ENCODE results near the gene BORCS8.
"Not testable (repeated sequence)": the region's sequence is repeated elsewhere in the genome, so short reads cannot be mapped to it uniquely, and the experiment has no call there.

The BORCS8 gene

DNA sequence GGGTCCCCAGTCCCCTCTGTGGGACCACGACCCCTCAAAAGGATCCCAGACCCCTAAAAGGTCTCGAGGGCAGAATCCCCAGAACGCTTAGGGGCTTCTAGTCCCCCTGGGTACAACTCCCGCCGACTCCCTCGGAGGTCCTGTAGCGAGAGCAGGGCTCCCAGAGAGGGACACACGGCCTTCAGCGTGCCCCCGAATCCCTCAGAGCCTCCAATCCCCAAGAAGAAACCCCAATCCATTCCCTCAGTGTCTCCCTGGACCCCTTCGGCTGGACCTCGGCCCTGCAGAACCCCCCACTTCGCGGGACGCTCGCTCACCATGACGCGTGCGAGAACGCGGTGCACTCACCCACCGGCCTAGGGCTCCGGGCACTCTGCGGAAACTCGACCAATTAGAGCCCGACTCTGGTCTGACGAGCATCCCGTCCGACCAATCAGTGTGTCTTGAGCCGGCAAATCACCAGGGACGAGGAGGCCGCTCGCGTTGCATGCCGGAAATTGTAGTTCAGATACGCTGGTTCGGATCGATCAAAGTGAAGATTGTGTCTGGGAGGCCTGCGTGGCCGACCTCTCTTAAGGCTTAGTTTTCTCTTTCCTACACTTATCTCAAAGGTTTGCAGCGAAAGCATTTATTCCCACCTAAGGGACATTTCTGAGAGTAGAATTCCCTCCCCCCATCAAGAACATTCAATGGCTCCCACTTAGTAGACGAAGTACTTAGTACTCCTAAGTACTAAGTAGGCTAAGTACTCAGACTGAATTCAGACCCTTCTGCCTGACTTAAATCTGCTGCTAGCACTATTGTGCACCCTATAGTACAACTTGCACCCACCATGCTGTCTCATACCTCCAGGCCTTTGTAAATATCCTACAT lies 53.6 kb downstream of the BORCS8 start, which contains the start of gene TMEM161A:
Gene TMEM161A, minus strand, starts transcription at position 370 of the 873 bp plus-strand sequence. Its CDS starts 50 bp downstream, at position 320.
- POLR2A ChIA-PET (ENCODE audit: low non-redundant PET) = no interaction called here
- DNase-seq (ENCODE audit: low spot score) = peak; percentile 100
- CTCF ChIA-PET = interaction anchor here (0.5 to 1.3 kb wide), 3 partner anchors 10 to 378 kb away, joined by 3 to 5 read pairs (median 4); partner anchors contain the start of gene NDUFA13
- TF ChIP-seq, protein P1, sequence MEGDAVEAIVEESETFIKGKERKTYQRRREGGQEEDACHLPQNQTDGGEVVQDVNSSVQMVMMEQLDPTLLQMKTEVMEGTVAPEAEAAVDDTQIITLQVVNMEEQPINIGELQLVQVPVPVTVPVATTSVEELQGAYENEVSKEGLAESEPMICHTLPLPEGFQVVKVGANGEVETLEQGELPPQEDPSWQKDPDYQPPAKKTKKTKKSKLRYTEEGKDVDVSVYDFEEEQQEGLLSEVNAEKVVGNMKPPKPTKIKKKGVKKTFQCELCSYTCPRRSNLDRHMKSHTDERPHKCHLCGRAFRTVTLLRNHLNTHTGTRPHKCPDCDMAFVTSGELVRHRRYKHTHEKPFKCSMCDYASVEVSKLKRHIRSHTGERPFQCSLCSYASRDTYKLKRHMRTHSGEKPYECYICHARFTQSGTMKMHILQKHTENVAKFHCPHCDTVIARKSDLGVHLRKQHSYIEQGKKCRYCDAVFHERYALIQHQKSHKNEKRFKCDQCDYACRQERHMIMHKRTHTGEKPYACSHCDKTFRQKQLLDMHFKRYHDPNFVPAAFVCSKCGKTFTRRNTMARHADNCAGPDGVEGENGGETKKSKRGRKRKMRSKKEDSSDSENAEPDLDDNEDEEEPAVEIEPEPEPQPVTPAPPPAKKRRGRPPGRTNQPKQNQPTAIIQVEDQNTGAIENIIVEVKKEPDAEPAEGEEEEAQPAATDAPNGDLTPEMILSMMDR (conservative IDR thresholded peaks at IDR 0.05; ENCODE audit: low read depth) = no peak
- H3K27ac ChIP-seq = peak within 1 kb of the TSS; percentile 65

DNA sequence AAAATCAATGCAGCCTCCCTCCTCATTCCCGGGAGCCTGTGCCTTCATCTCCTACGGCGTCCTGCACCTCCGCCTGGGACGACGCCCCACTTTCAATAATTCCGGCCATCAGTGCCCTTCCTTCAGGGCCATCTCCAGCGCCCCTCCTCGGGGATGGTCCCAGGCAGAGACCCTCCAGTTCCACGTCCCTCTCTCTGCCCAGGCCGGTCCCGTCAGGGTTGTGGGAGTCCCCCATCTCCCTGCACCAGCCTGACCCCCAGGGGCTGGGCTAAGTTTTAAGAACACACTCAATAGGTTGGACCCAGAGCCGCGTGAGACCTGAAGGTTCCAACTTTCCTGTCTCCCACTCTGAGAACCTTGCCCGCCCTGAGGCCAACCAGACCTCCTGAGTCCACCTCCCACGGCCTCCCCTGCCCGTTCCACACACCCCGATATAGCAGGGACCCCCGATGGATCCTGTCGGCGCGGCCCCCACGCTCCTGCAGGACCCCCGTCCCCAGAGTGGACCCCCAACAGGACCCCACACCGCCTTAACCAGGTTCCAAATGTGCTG lies 54.3 kb downstream of the BORCS8 start:
- CTCF ChIA-PET = interaction anchor here (0.6 kb wide), 2 partner anchors 197 to 722 kb away, joined by 3 to 4 read pairs; no protein-coding TSS in a partner anchor
- DNase-seq (ENCODE audit: low spot score) = no peak
- POLR2A ChIA-PET (ENCODE audit: low non-redundant PET) = interaction anchor here (0.6 kb wide), 1 partner anchor 223 kb away, joined by 3 read pairs; no protein-coding TSS in a partner anchor
- TF ChIP-seq, protein P1 (conservative IDR thresholded peaks at IDR 0.05; ENCODE audit: low read depth) = no peak
- H3K27ac ChIP-seq = peak overlapping the region; percentile 65

DNA sequence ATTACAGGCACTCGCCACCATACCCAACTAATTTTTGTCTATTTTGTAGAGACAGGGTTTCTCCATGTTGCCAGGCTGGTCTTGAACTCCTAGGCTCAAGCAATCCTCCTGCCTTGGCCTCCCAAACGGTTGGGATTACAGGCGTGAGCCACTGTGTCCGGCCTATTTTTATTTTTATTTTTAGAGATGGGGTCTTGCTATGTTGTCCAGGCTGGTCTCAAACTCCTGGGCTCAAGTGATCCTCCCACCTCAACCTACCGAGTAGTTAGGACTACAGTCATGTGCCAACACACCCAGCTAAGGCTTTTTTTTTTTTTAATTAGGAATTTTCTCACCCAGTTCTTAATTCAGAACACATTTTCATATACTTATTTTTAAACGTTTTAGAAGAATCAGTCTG lies 56.2 kb downstream of the BORCS8 start:
- POLR2A ChIA-PET (ENCODE audit: low non-redundant PET); H3K27ac ChIP-seq; DNase-seq (ENCODE audit: low spot score): not testable (repeated sequence)
- CTCF ChIA-PET = interaction anchor here (0.5 kb wide), 1 partner anchor 9 kb away, joined by 4 read pairs; no protein-coding TSS in a partner anchor

DNA sequence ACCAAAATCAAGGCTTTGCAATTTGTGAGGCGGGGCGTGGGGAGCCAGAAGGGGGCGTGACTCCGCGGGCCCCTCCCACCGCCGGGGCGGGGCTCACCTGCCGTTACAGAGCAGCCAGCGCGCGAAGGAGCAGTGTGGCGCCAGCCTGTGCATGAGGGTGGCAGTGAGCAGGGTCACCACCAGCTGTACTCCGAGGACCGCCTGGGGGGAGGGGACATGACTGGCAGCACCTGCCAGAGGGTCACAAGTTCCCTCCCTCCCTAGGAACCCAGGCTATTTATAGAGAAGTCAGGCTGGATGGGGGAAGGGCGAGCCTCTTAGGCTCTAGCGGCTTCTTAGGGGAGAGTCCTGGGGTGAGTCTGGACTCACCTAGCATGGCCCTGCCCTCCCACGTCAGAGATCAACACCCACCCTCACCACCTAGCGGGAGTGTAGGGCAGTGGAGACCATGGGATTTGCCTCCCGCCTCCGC lies 57.2 kb downstream of the BORCS8 start:
- POLR2A ChIA-PET (ENCODE audit: low non-redundant PET) = no interaction called here
- no peak for DNase-seq (ENCODE audit: low spot score)
- TF ChIP-seq, protein P1 (conservative IDR thresholded peaks at IDR 0.05; ENCODE audit: low read depth) = no peak
- H3K27ac ChIP-seq = 0 out of 2 replicates have a peak overlapping the region, but pooled peaks have one; percentile 2
- CTCF ChIA-PET = no interaction called here

DNA sequence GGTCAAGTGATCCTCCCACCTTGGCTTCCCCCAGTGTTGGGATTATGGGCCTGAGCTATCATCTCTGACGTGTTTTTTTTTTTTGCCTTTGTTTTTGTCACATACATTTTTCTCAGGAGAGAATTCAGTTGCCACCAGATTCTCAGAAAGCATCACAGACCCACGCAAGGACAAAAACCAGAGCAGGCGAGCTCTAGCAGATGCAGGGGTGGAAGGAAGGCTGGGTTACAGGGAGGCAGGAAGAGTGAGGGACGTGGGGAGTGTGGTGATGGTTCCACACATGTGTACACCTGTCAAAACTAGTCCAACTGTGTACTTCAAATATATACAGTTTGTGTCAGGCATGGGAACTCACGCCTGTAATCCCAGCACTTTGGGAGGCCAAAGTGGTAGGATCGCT lies 58.0 kb downstream of the BORCS8 start:
- POLR2A ChIA-PET (ENCODE audit: low non-redundant PET) = no interaction called here
- TF ChIP-seq, protein P1 (conservative IDR thresholded peaks at IDR 0.05; ENCODE audit: low read depth) = no peak
- CTCF ChIA-PET = interaction anchor here (0.7 kb wide), 1 partner anchor 93 kb away, joined by 3 read pairs; no protein-coding TSS in a partner anchor
- DNase-seq (ENCODE audit: low spot score) = no peak
- 0 out of 2 replicates have a peak overlapping the region, but pooled peaks have one; percentile 2 for H3K27ac ChIP-seq

DNA sequence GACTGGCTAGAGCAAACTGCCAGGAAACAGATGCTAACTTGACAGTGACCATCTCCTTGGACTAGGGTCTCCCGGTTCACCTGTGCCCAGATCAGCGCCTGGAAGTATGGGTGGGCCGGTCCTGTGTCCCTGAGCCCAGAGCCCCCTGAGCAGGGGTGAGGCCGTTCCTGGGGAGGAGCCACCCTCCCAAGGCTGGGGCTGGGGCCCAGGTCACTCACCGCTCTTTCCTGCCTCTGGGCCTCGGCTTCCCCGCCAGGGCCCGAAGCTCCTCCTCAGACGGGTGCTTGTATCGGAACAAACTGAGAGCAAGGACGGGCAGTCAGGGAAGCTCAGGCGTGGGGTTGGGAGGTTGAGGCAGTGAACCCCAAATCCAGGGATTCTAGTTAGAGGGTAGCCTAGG lies 59.0 kb downstream of the BORCS8 start:
- POLR2A ChIA-PET (ENCODE audit: low non-redundant PET) = no interaction called here
- TF ChIP-seq, protein P1 (conservative IDR thresholded peaks at IDR 0.05; ENCODE audit: low read depth) = no peak
- CTCF ChIA-PET = interaction anchor here (0.5 kb wide), 1 partner anchor 11 kb away, joined by 5 read pairs; no protein-coding TSS in a partner anchor
- no peak for DNase-seq (ENCODE audit: low spot score)
- 0 out of 2 replicates have a peak overlapping the region, but pooled peaks have one; percentile 17 for H3K27ac ChIP-seq

Measured in RWPE1 (cell line).